CD14-positive monocyte (primary cell): ENCODE data around the gene NUP210. TPM values are rescaled to one million over a fixed set of nuclear protein-coding genes. Genes with fewer than 3 reads are reported as not detected.
A peak's percentile ranks its signal among the peaks of the same experiment; 100 is the strongest.

Experiments
- DNase-seq, 3 donors: peaks; one replicate each; pipeline ENCODE4 v3.0.0-alpha.2; 2011 to 2022
- H2AFZ ChIP-seq: 2 replicates; pipeline ENCODE4 v1.6.0; 2012; ENCODE audit warnings: mild to moderate bottlenecking, low read depth, low read length, inconsistent platforms; ENCODE audit not compliant: insufficient read depth, poor library complexity, severe bottlenecking
- H3K27ac ChIP-seq, 2 donors: 1 replicate in 1 of 2; 2 replicates in 1 of 2; pipeline ENCODE4 v1.5.1; 2012 to 2013; ENCODE audit warnings: low read length in 2 of 2, control low read depth in 1 of 2, inconsistent platforms in 1 of 2, low read depth in 1 of 2, mild to moderate bottlenecking in 1 of 2
- H3K27me3 ChIP-seq, 2 donors: one replicate each; pipeline versions ENCODE4 v1.6.0 to v1.6.1; 2011 to 2013; ENCODE audit warnings: low read length in 2 of 2; ENCODE audit not compliant: control insufficient read depth in 2 of 2, insufficient read depth in 2 of 2
- H3K36me3 ChIP-seq, 2 donors: replicated peaks in 1 of 2; 1 replicate in 1 of 2; 2 replicates in 1 of 2; pipeline versions ENCODE4 v1.5.1 to v1.6.1; 2012 to 2013; ENCODE audit warnings: low read length in 2 of 2, control low read depth in 1 of 2, inconsistent platforms in 1 of 2, mild to moderate bottlenecking in 1 of 2; ENCODE audit not compliant: insufficient read depth in 2 of 2, control insufficient read depth in 1 of 2
- H3K4me1 ChIP-seq, 2 donors: 1 replicate in 1 of 2; 2 replicates in 1 of 2; pipeline versions ENCODE4 v1.5.1 to v1.6.1; 2012 to 2013; ENCODE audit warnings: low read length in 2 of 2, control low read depth in 1 of 2, inconsistent platforms in 1 of 2, mild to moderate bottlenecking in 1 of 2, moderate library complexity in 1 of 2; ENCODE audit not compliant: insufficient read depth in 2 of 2, control insufficient read depth in 1 of 2
- H3K4me2 ChIP-seq: replicated peaks from 2 replicates; pipeline ENCODE3; 2012; ENCODE audit warnings: low read length, moderate library complexity, mild to moderate bottlenecking; ENCODE audit not compliant: poor library complexity, severe bottlenecking; ENCODE audit errors: extremely low read depth
- H3K4me3 ChIP-seq, 3 experiments: fragments of 200-600 bp in 1 of 3; sonication (generic) in 1 of 3; replicated peaks in 1 of 3; 1 replicate in 2 of 3; 2 replicates in 1 of 3; pipeline ENCODE4 v1.5.1; 2011 to 2013; ENCODE audit warnings: low read length in 3 of 3, mild to moderate bottlenecking in 3 of 3, control low read depth in 2 of 3, low read depth in 2 of 3, inconsistent platforms in 1 of 3, moderate library complexity in 1 of 3
- H3K79me2 ChIP-seq: 2 replicates; pipeline ENCODE4 v1.6.0; 2012; ENCODE audit warnings: mild to moderate bottlenecking, control low read depth, inconsistent platforms, low read length, moderate library complexity; ENCODE audit not compliant: insufficient read depth
- H3K9ac ChIP-seq: 2 replicates; pipeline ENCODE4 v1.6.0; 2017; ENCODE audit warnings: low read length, mild to moderate bottlenecking; ENCODE audit not compliant: insufficient read depth, poor library complexity, severe bottlenecking
- H3K9me3 ChIP-seq, 2 donors: replicated peaks in 1 of 2; 1 replicate in 1 of 2; 2 replicates in 1 of 2; pipeline versions ENCODE4 v1.5.1 to v1.6.1; 2012 to 2013; ENCODE audit warnings: low read length in 2 of 2, control low read depth in 1 of 2; ENCODE audit not compliant: control insufficient read depth in 1 of 2, insufficient read depth in 1 of 2
- H4K20me1 ChIP-seq: 2 replicates; pipeline ENCODE4 v1.6.0; 2012; ENCODE audit warnings: mild to moderate bottlenecking, low read length, control low read depth, moderate library complexity; ENCODE audit not compliant: insufficient read depth
- H3K27ac Mint-ChIP-seq, 7 donors: one replicate each; pipeline ENCODE4 v1.8.0; 2020; ENCODE audit warnings: mild to moderate bottlenecking in 7 of 7, mixed read lengths in 7 of 7, moderate library complexity in 6 of 7, inconsistent platforms in 2 of 7
- H3K27me3 Mint-ChIP-seq, 3 donors: one replicate each; pipeline ENCODE4 v1.8.0; 2021 to 2022; ENCODE audit warnings: low read depth in 3 of 3, mild to moderate bottlenecking in 3 of 3, mixed read lengths in 3 of 3, moderate library complexity in 3 of 3, inconsistent platforms in 1 of 3
- H3K36me3 Mint-ChIP-seq, 2 donors: one replicate each; pipeline ENCODE4 v1.8.0; 2020; ENCODE audit warnings: mixed read lengths in 2 of 2, inconsistent platforms in 1 of 2, mild to moderate bottlenecking in 1 of 2
- H3K4me1 Mint-ChIP-seq: one replicate; pipeline ENCODE4 v1.8.0; 2020; ENCODE audit warnings: mild to moderate bottlenecking, mixed read lengths
- H3K4me3 Mint-ChIP-seq, 2 donors: one replicate each; pipeline ENCODE4 v1.8.0; 2020; ENCODE audit warnings: mild to moderate bottlenecking in 2 of 2, mixed read lengths in 2 of 2, moderate library complexity in 1 of 2
- H3K9me3 Mint-ChIP-seq, 7 donors: one replicate each; pipeline ENCODE4 v1.8.0; 2020 to 2022; ENCODE audit warnings: mixed read lengths in 7 of 7, mild to moderate bottlenecking in 6 of 7, moderate library complexity in 6 of 7, inconsistent platforms in 2 of 7
- CTCF ChIP-seq: fragments of 200-600 bp; IDR thresholded peaks from one replicate; pipeline ENCODE4 v1.8.0; 2022; ENCODE audit warnings: antibody characterized with exemption, mild to moderate bottlenecking
- WGBS: methylation state at CpG from one replicate; pipeline ENCODE4 v1.1.5; 2013; ENCODE audit warnings: missing lambda C conversion rate; ENCODE audit not compliant: insufficient coverage; 5-methylcytosine and 5-hydroxymethylcytosine counted together
- intact Hi-C, 2 donors: fragments of 100-400 bp; cut with micrococcal nuclease; formaldehyde crosslinking; loops; one replicate each; pipeline versions ENCODE4 v1.15.0 to v1.15.1; 2023
- polyA plus RNA-seq, 3 donors: library from polyadenylated mRNA; depleted of rRNA in 1 of 3; unstranded in 2 of 3; stranded (reverse) in 1 of 3; fragments of 300-500 nt in 2 of 3; fragments of >200 nt in 1 of 3; fragmentation: Illumina TruSeq in 2 of 3; gene quantifications; 1 replicate in 2 of 3; 2 replicates in 1 of 3; pipeline ENCODE4 v1.2.3, GENCODE V29; 2012 to 2021

Gene NUP210
- polyA plus RNA-seq, 3 donors = 7.9 to 43.5 (median 13.0) TPM

GRCh38 chr3:13308380-13308801 is 111.7 kb downstream of the NUP210 start:
- Mint-ChIP-seq H3K4me1 (peaks cover 2% of the 10 kb centered on the region), H3K4me3 (no peak overlapping the region), H3K27me3 (peaks cover 0 to 4% (median 2%) of the 10 kb centered on the region in 3 donors), H3K27ac (peak overlapping the region in 1 of 7 donors; percentile 14), H3K9me3 (no peaks in the 10 kb centered on the region), H3K36me3 (peaks cover 14 to 35% of the 10 kb centered on the region in 2 donors)
- Histone ChIP-seq H2AFZ (no peak overlapping the region), H3K4me3 (no peak overlapping the region), H3K27me3 (no peaks in the 10 kb centered on the region), H3K79me2 (no peaks in the 10 kb centered on the region), H3K36me3 (peaks cover 5 to 11% of the 10 kb centered on the region in 2 donors), H4K20me1 (no peaks in the 10 kb centered on the region), H3K4me1 (no peaks in the 10 kb centered on the region), H3K9ac (no peak overlapping the region), H3K4me2 (no peak overlapping the region), H3K9me3 (no peaks in the 10 kb centered on the region), H3K27ac (no peak overlapping the region)
- intact Hi-C loops = no loop called here
- peak; percentile 12 to 26 (median 23) for DNase-seq
- 17% methylated on average over 4 of the region's 6 CpGs for WGBS
- TF ChIP-seq CTCF = peak; percentile 67

- H3K9me3 Mint-ChIP-seq = no peaks in the 10 kb centered on the region
- intact Hi-C loops = no loop called here
- no peak overlapping the region for H3K27ac ChIP-seq
- no peak for TF ChIP-seq CTCF
- peaks cover 4% of the 10 kb centered on the region for H3K4me1 Mint-ChIP-seq
- H2AFZ ChIP-seq = no peak overlapping the region
- H3K4me1 ChIP-seq = no peaks in the 10 kb centered on the region
- H4K20me1 ChIP-seq = no peaks in the 10 kb centered on the region
- no peak overlapping the region for H3K4me2 ChIP-seq
- peaks cover 14 to 29% of the 10 kb centered on the region in 2 donors for H3K36me3 Mint-ChIP-seq
- no peaks in the 10 kb centered on the region for H3K27me3 ChIP-seq
- H3K27ac Mint-ChIP-seq = no peak overlapping the region
- peaks cover 4 to 9% of the 10 kb centered on the region in 2 donors for H3K36me3 ChIP-seq
- no peak for DNase-seq
- no peaks in the 10 kb centered on the region for H3K79me2 ChIP-seq
- no peaks in the 10 kb centered on the region for H3K9me3 ChIP-seq
- WGBS = 98% methylated on average over 8 of the region's 11 CpGs
- no peak overlapping the region for H3K9ac ChIP-seq
- H3K27me3 Mint-ChIP-seq = peaks cover 0 to 4% (median 2%) of the 10 kb centered on the region in 3 donors
- no peak overlapping the region for H3K4me3 ChIP-seq
- no peak overlapping the region for H3K4me3 Mint-ChIP-seq
These were observed 113.1 kb downstream of the NUP210 start for GRCh38 chr3:13307041-13307440.
